Breast epithelium (tissue), 4 donors: ENCODE data around the gene XPA. TPM values are rescaled to one million over a fixed set of nuclear protein-coding genes. Genes with fewer than 3 reads are reported as not detected.

ENCODE experiments used
- DNase-seq, 2 donors: peaks; one replicate each; pipeline ENCODE4 v3.0.0-alpha.2; 2019; ENCODE audit warnings: low spot score in 2 of 2
- H3K27ac ChIP-seq, 2 donors: fragments of 200-600 bp; sonication (generic) in 1 of 2; one replicate each; pipeline ENCODE4 v1.5.1; 2016 to 2019; ENCODE audit warnings: mild to moderate bottlenecking in 1 of 2
- H3K27me3 ChIP-seq, 2 donors: fragments of 200-600 bp; sonication (generic) in 1 of 2; one replicate each; pipeline versions ENCODE4 v1.5.1 to v1.6.0; 2017 to 2019; ENCODE audit warnings: control low read depth in 1 of 2, mild to moderate bottlenecking in 1 of 2
- H3K36me3 ChIP-seq: fragments of 200-600 bp; one replicate; pipeline ENCODE4 v1.5.1; 2019
- H3K4me1 ChIP-seq, 2 donors: fragments of 200-600 bp; sonication (generic); one replicate each; pipeline ENCODE4 v1.5.1; 2016 to 2019; ENCODE audit warnings: control low read depth in 1 of 2
- H3K4me3 ChIP-seq, 3 donors: fragments of 200-600 bp; sonication (generic); 1 replicate in 2 of 3; 2 replicates in 1 of 3; pipeline ENCODE4 v1.5.1; 2016 to 2019; ENCODE audit warnings: mild to moderate bottlenecking in 3 of 3, moderate library complexity in 2 of 3
- H3K9me3 ChIP-seq, 2 donors: fragments of 200-600 bp; sonication (generic) in 1 of 2; one replicate each; pipeline ENCODE4 v1.5.1; 2016 to 2019; ENCODE audit warnings: control low read depth in 1 of 2
- POLR2A ChIP-seq: fragments of 450-650 bp; IDR thresholded peaks from one replicate; pipeline ENCODE4 v1.6.1; 2016; ENCODE audit warnings: antibody characterized with exemption, mild to moderate bottlenecking, moderate library complexity
- POLR2AphosphoS5 ChIP-seq, 3 donors: sonication (generic); formaldehyde crosslinking; IDR thresholded peaks; one replicate each; pipeline ENCODE4 v1.6.1; 2017; ENCODE audit warnings: antibody characterized with exemption in 3 of 3
- intact Hi-C: fragments of 100-400 bp; cut with DNase I; formaldehyde crosslinking; loops from one replicate; pipeline ENCODE4 v1.15.1; 2023; ENCODE audit warnings: low total_unique reads
- total RNA-seq, 3 donors: library from RNA; depleted of rRNA; stranded (reverse); fragments of >200 nt; gene quantifications; one replicate each; pipeline ENCODE4 v1.1.0, GENCODE V29; 2016
- TF ChIP-seq, protein P1 (sequence below), 3 donors: fragments of 450-650 bp; IDR thresholded peaks; one replicate each; pipeline ENCODE4 v1.5.1; 2016 to 2017; ENCODE audit warnings: antibody characterized with exemption in 3 of 3, mild to moderate bottlenecking in 3 of 3, moderate library complexity in 3 of 3

XPA gene
- total RNA-seq, 3 donors from 2014 or later, result 15.4 to 16.8 (median 16.7) TPM

DNA sequence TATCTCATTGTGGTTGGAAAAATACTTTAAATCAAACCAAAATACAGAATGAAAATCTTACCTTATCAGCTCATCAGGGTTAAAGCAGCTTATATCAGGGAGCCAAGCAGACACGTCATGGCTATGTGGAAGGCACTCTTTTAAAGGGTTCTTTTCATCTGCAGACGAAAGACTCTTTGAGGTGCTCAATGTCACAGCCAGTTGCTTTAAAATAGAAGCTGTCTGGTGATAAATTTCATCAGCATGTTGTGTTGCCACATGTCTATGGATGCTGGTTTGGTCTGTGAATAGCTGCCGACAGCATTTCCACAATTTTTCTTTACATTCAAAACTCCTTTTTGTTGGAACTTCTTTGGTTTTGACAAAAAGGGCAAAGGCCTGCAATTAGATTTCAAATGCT lies 71.5 kb downstream of the XPA start:
- Histone ChIP-seq H3K4me1 (no peaks in the 10 kb centered on the region), H3K27me3 (no peaks in the 10 kb centered on the region), H3K27ac (no peak overlapping the region), H3K36me3 (no peaks in the 10 kb centered on the region), H3K9me3 (no peaks in the 10 kb centered on the region), H3K4me3 (no peak overlapping the region)
- intact Hi-C loops, result no loop called here
- TF ChIP-seq, protein P1, sequence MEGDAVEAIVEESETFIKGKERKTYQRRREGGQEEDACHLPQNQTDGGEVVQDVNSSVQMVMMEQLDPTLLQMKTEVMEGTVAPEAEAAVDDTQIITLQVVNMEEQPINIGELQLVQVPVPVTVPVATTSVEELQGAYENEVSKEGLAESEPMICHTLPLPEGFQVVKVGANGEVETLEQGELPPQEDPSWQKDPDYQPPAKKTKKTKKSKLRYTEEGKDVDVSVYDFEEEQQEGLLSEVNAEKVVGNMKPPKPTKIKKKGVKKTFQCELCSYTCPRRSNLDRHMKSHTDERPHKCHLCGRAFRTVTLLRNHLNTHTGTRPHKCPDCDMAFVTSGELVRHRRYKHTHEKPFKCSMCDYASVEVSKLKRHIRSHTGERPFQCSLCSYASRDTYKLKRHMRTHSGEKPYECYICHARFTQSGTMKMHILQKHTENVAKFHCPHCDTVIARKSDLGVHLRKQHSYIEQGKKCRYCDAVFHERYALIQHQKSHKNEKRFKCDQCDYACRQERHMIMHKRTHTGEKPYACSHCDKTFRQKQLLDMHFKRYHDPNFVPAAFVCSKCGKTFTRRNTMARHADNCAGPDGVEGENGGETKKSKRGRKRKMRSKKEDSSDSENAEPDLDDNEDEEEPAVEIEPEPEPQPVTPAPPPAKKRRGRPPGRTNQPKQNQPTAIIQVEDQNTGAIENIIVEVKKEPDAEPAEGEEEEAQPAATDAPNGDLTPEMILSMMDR (IDR thresholded peaks at IDR 0.05), result no peak
- no peak for TF ChIP-seq POLR2A
- no peak for TF ChIP-seq POLR2AphosphoS5 (IDR thresholded peaks at IDR 0.05)
- no peak for DNase-seq

Other genes starting within 250 kb of the XPA start
- 10 to 100 TPM; 10.4 to 15.4 (median 13.9) TPM for gene TMOD1, start 195.7 kb downstream of the XPA start, total RNA-seq
- 10 to 100 TPM; 21.8 to 25.9 (median 24.4) TPM for gene TSTD2, start 64.0 kb downstream of the XPA start, total RNA-seq
- gene NCBP1, start 63.5 kb downstream of the XPA start, total RNA-seq, result 10 to 100 TPM; 25.0 to 33.2 (median 30.2) TPM
- gene FOXE1, start 155.9 kb upstream of the XPA start, total RNA-seq, result not detected
- gene TRMO, start 225.2 kb upstream of the XPA start, total RNA-seq, result 10 to 100 TPM; 29.8 to 46.8 (median 35.4) TPM
- gene HEMGN, start 240.8 kb upstream of the XPA start, total RNA-seq, result not detected